Esophagus squamous epithelium (tissue), 4 donors: ENCODE results near the gene PARD3.

Experiments used
- POLR2A ChIP-seq, 4 donors: fragments of 450-650 bp; IDR thresholded peaks; one replicate each; pipeline ENCODE4 v1.6.1; 2017; ENCODE audit warnings: antibody characterized with exemption in 4 of 4, mild to moderate bottlenecking in 4 of 4, moderate library complexity in 3 of 4
- TF ChIP-seq, protein P1 (sequence below), 6 experiments: fragments of 450-650 bp in 4 of 6; fragments of 200-600 bp in 2 of 6; sonication (generic) in 2 of 6; IDR thresholded peaks; one replicate each; pipeline ENCODE4 v1.5.1; 2016 to 2019; ENCODE audit warnings: antibody characterized with exemption in 6 of 6, mild to moderate bottlenecking in 4 of 6, moderate library complexity in 4 of 6

GRCh38 chr10:34374356-34375045 is 440.6 kb downstream of the PARD3 start:
- no peak for TF ChIP-seq POLR2A (IDR thresholded peaks at IDR 0.05)
- TF ChIP-seq, protein P1, sequence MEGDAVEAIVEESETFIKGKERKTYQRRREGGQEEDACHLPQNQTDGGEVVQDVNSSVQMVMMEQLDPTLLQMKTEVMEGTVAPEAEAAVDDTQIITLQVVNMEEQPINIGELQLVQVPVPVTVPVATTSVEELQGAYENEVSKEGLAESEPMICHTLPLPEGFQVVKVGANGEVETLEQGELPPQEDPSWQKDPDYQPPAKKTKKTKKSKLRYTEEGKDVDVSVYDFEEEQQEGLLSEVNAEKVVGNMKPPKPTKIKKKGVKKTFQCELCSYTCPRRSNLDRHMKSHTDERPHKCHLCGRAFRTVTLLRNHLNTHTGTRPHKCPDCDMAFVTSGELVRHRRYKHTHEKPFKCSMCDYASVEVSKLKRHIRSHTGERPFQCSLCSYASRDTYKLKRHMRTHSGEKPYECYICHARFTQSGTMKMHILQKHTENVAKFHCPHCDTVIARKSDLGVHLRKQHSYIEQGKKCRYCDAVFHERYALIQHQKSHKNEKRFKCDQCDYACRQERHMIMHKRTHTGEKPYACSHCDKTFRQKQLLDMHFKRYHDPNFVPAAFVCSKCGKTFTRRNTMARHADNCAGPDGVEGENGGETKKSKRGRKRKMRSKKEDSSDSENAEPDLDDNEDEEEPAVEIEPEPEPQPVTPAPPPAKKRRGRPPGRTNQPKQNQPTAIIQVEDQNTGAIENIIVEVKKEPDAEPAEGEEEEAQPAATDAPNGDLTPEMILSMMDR (IDR thresholded peaks at IDR 0.05), result no peak
